Measurements from ENCODE around the gene TECTA. TPM values are rescaled to one million over a fixed set of nuclear protein-coding genes. Genes with fewer than 3 reads are reported as not detected.

Gene TECTA
- total and polyA plus RNA-seq, 2 experiments from 2014 or later, result 0.17 to 0.50 TPM

DNA sequence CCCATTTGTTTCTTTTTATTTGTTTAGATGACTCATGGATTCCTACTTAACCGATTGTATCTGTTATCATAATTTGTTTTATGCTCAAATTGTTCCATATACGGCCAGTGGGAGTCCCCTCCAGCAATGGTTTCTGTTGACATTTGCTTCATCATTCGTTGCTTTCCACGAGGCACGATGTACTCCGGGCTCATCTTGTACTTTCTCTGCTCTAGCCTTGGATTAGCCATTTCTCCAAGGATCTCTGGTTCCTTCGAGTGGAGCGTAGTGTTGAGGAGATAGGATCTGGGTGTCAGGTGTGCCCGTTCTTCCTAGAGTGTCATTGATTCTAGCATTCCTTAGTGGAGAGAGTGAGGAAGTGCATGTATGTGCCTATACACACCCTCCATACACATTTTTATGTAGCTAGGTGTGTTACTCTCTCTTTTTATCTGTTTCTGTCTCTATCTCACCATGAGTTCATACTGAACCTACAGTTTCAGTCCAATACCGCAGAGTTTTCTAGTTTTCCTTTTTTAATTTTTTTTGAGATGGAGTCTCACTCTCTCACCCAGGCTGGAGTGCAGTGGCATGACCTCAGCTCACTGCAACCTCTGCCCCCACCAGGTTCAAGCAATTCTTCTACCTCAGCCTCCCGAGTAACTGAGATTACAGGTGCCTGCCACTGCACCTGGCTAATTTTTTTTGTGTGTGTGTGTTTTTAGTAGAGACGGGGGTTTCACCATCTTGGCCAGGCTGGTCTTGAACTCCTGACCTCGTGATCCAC is 31.4 kb downstream of the TECTA start:
- Histone ChIP-seq H3K4me2 (no peak overlapping the region), H3K27ac (no peak overlapping the region)

DNA sequence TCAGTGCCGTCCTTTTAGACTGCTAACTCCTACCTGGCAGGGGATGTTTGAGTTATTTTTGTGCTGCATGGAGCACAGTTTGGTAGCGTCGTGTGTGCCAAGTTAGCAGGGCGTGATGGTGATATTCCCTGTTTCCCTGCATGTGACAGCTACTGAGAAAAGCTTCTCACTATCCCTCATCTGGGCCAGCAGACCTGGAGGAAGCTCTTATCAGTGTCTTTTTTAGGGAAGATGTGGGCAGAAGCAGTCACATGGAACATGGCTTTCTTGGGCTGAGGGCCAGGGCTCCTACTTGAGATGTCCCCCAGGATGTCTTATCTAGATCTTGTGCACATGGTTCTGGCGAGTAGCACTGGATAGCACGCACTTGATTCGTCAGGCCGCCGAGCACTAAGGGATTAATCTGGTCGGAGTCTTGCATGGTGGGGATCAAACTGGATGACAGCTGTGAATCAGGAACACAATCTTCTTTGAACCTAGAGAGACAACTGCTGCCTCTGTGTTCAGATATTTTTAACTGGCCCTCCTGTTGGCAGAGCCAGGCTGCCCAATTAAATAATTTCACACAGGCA is 33.8 kb downstream of the TECTA start:
- Histone ChIP-seq H3K4me2 (no peak overlapping the region), H2AFZ (no peak overlapping the region), H3K79me2 (no peaks in the 10 kb centered on the region), H3K9me2 (replicated peaks; ENCODE audit: insufficient read depth) (no peaks in the 10 kb centered on the region), H4K20me1 (ENCODE audit: insufficient read depth, poor library complexity, severe bottlenecking) (no peaks in the 10 kb centered on the region), H3K27ac (no peak overlapping the region), H3K36me3 (replicated peaks; ENCODE audit: insufficient read depth, low read depth) (no peaks in the 10 kb centered on the region), H3K4me1 (ENCODE audit: insufficient read depth) (no peaks in the 10 kb centered on the region), H3K4me3 (no peak overlapping the region), H3K9me3 (ENCODE audit: low read depth) (no peaks in the 10 kb centered on the region), H3K27me3 (no peaks in the 10 kb centered on the region)
- WGBS (ENCODE audit: low lambda C conversion rate, missing lambda C conversion rate), result 75% methylated on average over 10 of the region's 10 CpGs
- DNase-seq (ENCODE audit: low spot score), result peak; percentile 12
- TF ChIP-seq, protein P1, sequence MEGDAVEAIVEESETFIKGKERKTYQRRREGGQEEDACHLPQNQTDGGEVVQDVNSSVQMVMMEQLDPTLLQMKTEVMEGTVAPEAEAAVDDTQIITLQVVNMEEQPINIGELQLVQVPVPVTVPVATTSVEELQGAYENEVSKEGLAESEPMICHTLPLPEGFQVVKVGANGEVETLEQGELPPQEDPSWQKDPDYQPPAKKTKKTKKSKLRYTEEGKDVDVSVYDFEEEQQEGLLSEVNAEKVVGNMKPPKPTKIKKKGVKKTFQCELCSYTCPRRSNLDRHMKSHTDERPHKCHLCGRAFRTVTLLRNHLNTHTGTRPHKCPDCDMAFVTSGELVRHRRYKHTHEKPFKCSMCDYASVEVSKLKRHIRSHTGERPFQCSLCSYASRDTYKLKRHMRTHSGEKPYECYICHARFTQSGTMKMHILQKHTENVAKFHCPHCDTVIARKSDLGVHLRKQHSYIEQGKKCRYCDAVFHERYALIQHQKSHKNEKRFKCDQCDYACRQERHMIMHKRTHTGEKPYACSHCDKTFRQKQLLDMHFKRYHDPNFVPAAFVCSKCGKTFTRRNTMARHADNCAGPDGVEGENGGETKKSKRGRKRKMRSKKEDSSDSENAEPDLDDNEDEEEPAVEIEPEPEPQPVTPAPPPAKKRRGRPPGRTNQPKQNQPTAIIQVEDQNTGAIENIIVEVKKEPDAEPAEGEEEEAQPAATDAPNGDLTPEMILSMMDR (IDR thresholded peaks at IDR 0.05; ENCODE audit: poor library complexity), result no peak
- TF ChIP-seq EZH2 (IDR thresholded peaks at IDR 0.05; ENCODE audit: borderline replicate concordance), result no peak
- TF ChIP-seq EZH2phosphoT487 (IDR thresholded peaks at IDR 0.05; ENCODE audit: low read depth, severe bottlenecking, unreplicated experiment), result no peak

More for the DNA sequence above, 31.4 kb downstream of the TECTA start:
- no peaks in the 10 kb centered on the region for H3K79me2 ChIP-seq
- no peaks in the 10 kb centered on the region for H3K36me3 ChIP-seq (replicated peaks; ENCODE audit: insufficient read depth, low read depth)
- H3K4me1 ChIP-seq (ENCODE audit: insufficient read depth), result no peaks in the 10 kb centered on the region
- WGBS (ENCODE audit: low lambda C conversion rate, missing lambda C conversion rate), result 84% methylated on average over 13 of the region's 13 CpGs
- no peak overlapping the region for H3K4me3 ChIP-seq
- no peaks in the 10 kb centered on the region for H3K9me2 ChIP-seq (replicated peaks; ENCODE audit: insufficient read depth)
- no peaks in the 10 kb centered on the region for H4K20me1 ChIP-seq (ENCODE audit: insufficient read depth, poor library complexity, severe bottlenecking)
- no peak for TF ChIP-seq EZH2 (IDR thresholded peaks at IDR 0.05; ENCODE audit: borderline replicate concordance)
- TF ChIP-seq, protein P1 (IDR thresholded peaks at IDR 0.05; ENCODE audit: poor library complexity), result no peak
- TF ChIP-seq EZH2phosphoT487 (IDR thresholded peaks at IDR 0.05; ENCODE audit: low read depth, severe bottlenecking, unreplicated experiment), result no peak
- DNase-seq (ENCODE audit: low spot score), result no peak
- no peaks in the 10 kb centered on the region for H3K9me3 ChIP-seq (ENCODE audit: low read depth)
- no peak overlapping the region for H2AFZ ChIP-seq
- no peaks in the 10 kb centered on the region for H3K27me3 ChIP-seq

DNA sequence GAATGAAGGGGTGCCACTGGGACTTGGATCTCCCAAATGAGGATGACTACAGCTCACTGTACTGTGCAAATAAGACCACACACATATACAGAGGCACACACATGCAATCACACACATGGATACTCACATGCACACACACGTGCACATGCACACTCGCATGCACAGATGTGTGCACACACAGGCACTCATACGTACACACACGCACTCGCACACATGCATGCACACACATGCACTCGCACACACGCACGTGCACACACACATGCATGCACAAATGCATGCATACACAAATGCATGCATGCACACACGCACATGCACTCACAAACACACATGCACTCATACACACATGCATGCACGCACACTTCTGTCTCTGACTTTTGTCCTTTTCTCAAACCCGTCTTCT is 36.0 kb downstream of the TECTA start:
- no peak for DNase-seq (ENCODE audit: low spot score)
- H3K9me3 ChIP-seq (ENCODE audit: low read depth), result no peaks in the 10 kb centered on the region
- no peak overlapping the region for H2AFZ ChIP-seq
- no peaks in the 10 kb centered on the region for H3K9me2 ChIP-seq (replicated peaks; ENCODE audit: insufficient read depth)
- no peak overlapping the region for H3K27ac ChIP-seq
- H3K36me3 ChIP-seq (replicated peaks; ENCODE audit: insufficient read depth, low read depth), result no peaks in the 10 kb centered on the region
- no peak for TF ChIP-seq EZH2 (IDR thresholded peaks at IDR 0.05; ENCODE audit: borderline replicate concordance)
- TF ChIP-seq, protein P1 (IDR thresholded peaks at IDR 0.05; ENCODE audit: poor library complexity), result no peak
- TF ChIP-seq EZH2phosphoT487 (IDR thresholded peaks at IDR 0.05; ENCODE audit: low read depth, severe bottlenecking, unreplicated experiment), result no peak
- no peaks in the 10 kb centered on the region for H3K79me2 ChIP-seq
- 95% methylated on average over 11 of the region's 11 CpGs for WGBS (ENCODE audit: low lambda C conversion rate, missing lambda C conversion rate)
- no peak overlapping the region for H3K4me3 ChIP-seq
- no peaks in the 10 kb centered on the region for H3K27me3 ChIP-seq
- no peak overlapping the region for H3K4me2 ChIP-seq
- no peaks in the 10 kb centered on the region for H3K4me1 ChIP-seq (ENCODE audit: insufficient read depth)
- H4K20me1 ChIP-seq (ENCODE audit: insufficient read depth, poor library complexity, severe bottlenecking), result no peaks in the 10 kb centered on the region
